ENCODE data around the gene TNFAIP8L2. TPM values are rescaled to one million over a fixed set of nuclear protein-coding genes. Genes with fewer than 3 reads are reported as not detected.
A peak's percentile ranks its signal among the peaks of the same experiment; 100 is the strongest.

Gene TNFAIP8L2
- total RNA-seq, 1 experiment from 2014 or later = not detected

GRCh38 chr1:151189637-151190445, 33.4 kb downstream of the TNFAIP8L2 start, which contains the start of gene VPS72:
Gene VPS72 (minus strand): TSS chr1:151190197. CDS start chr1:151190121, 76 bp downstream.
- peak; percentile 80 for DNase-seq (ENCODE audit: low read depth, low spot score)
- peaks cover 58% of the 10 kb centered on the region for H3K79me2 ChIP-seq (ENCODE audit: insufficient read depth, low read length)
- peak within 1 kb of the TSS; percentile 90 for H3K4me2 ChIP-seq (ENCODE audit: low read length)
- CTCF ChIA-PET = interaction anchor here (0.9 kb wide), 1 partner anchor 12 kb away, joined by 3 read pairs; no protein-coding TSS in a partner anchor
- no peak within 1 kb of the TSS for H2AFZ ChIP-seq (ENCODE audit: low read depth, low read length, poor library complexity, severe bottlenecking)
- RAD21 ChIA-PET (ENCODE audit: low non-redundant PET in 1 of 2, low total read pairs in 2 of 2, uncharacterized antibody in 2 of 2, unreplicated experiment in 2 of 2) = interaction anchor here (0.6 to 1.0 kb wide), 2 partner anchors 18 to 61 kb away, joined by 3 to 4 read pairs; no protein-coding TSS in a partner anchor
- H3K9me2 ChIP-seq (ENCODE audit: insufficient read depth) = no peaks in the 10 kb centered on the region
- ATAC-seq = peak; percentile 85
- no peaks in the 10 kb centered on the region for H4K20me1 ChIP-seq (ENCODE audit: insufficient read depth)
- peaks cover 6 to 8% of the 10 kb centered on the region in 2 experiments; a peak in 3 of 4 replicates for H3K36me3 ChIP-seq (ENCODE audit: control insufficient read depth in 1 of 2, insufficient read depth in 2 of 2, low read length in 2 of 2)
- POLR2A ChIA-PET = interaction anchor here (0.7 to 1.3 kb wide), 4 partner anchors 14 to 92 kb away, joined by 3 to 9 read pairs (median 3); partner anchors contain the start of genes TMOD4 and ZNF687
- H3K4me3 ChIP-seq (replicated peaks in 1 of 2; ENCODE audit: low read depth in 1 of 2, low read length in 2 of 2) = peak within 1 kb of the TSS; percentile 83 to 85
- H3K9me3 ChIP-seq (ENCODE audit: control insufficient read depth in 1 of 2, insufficient read depth in 1 of 2, low read depth in 1 of 2, low read length in 2 of 2) = no peaks in the 10 kb centered on the region
- no peaks in the 10 kb centered on the region for H3K27me3 ChIP-seq (ENCODE audit: insufficient read depth, low read length)
- peaks cover 17 to 29% of the 10 kb centered on the region in 2 experiments for H3K4me1 ChIP-seq (ENCODE audit: control insufficient read depth in 1 of 2, insufficient read depth in 2 of 2, low read length in 2 of 2)
- peak within 1 kb of the TSS; percentile 84 for H3K9ac ChIP-seq (ENCODE audit: low read length)
- peak within 1 kb of the TSS; percentile 72 for H3K27ac ChIP-seq (ENCODE audit: low read depth, low read length)
- BruUV-seq (replicated peaks) = no TSS peak
- intact Hi-C loops (cut with micrococcal nuclease) = no loop called here
- TF ChIP-seq ATF3 (IDR thresholded peaks at IDR 0.05) = no peak
- 0 out of 2 replicates have a peak, but pooled peaks have one; percentile 36 for TF ChIP-seq ZFX (IDR thresholded peaks at IDR 0.05)
- TF ChIP-seq TCF7L2 (IDR thresholded peaks at IDR 0.05; ENCODE audit: borderline replicate concordance, extremely low read depth, insufficient read depth, insufficient read length) = peak; percentile 51
- no peak for TF ChIP-seq CTCF (IDR thresholded peaks at IDR 0.05 in 2 of 3, conservative IDR thresholded peaks at IDR 0.05 in 1 of 3; ENCODE audit: borderline replicate concordance in 1 of 3, insufficient read depth in 1 of 3, low read depth in 2 of 3, low read length in 2 of 3)
- peak; percentile 96 for TF ChIP-seq POLR2AphosphoS5 (IDR thresholded peaks at IDR 0.05; ENCODE audit: low read depth, low read length)
- TF ChIP-seq RAD21 (IDR thresholded peaks at IDR 0.05; ENCODE audit: low read depth) = no peak
- no peak for TF ChIP-seq SIN3A (IDR thresholded peaks at IDR 0.05; ENCODE audit: low read depth)
- no peak for TF ChIP-seq CBX3 (IDR thresholded peaks at IDR 0.05; ENCODE audit: low read depth)
- peak; percentile 95 for TF ChIP-seq POLR2A (IDR thresholded peaks at IDR 0.05; ENCODE audit: borderline replicate concordance, extremely low read depth, insufficient read depth, insufficient read length)
- no peak for TF ChIP-seq SP1 (IDR thresholded peaks at IDR 0.05; ENCODE audit: low read depth)
- no peak for TF ChIP-seq MAX (IDR thresholded peaks at IDR 0.05)
- no peak for TF ChIP-seq ZNF274 (IDR thresholded peaks at IDR 0.05; ENCODE audit: low read depth, low read length)
- no peak for TF ChIP-seq SRF (IDR thresholded peaks at IDR 0.05; ENCODE audit: low read depth)
- no peak for TF ChIP-seq EZH2phosphoT487 (IDR thresholded peaks at IDR 0.05; ENCODE audit: borderline replicate concordance)
- no peak for TF ChIP-seq REST (IDR thresholded peaks at IDR 0.05; ENCODE audit: low read depth)
- TF ChIP-seq FOSL1 (IDR thresholded peaks at IDR 0.05; ENCODE audit: low read depth) = no peak
- no peak for TF ChIP-seq EZH2 (IDR thresholded peaks at IDR 0.05)
- TF ChIP-seq JUND (IDR thresholded peaks at IDR 0.05) = no peak
- TF ChIP-seq YY1 (IDR thresholded peaks at IDR 0.05; ENCODE audit: extremely low read depth, insufficient replicate concordance, low read depth, low read length) = peak; percentile 85
